OCI-LY1 (cell line): ENCODE measurements around the gene NHLH2.

Experiments used
- H2AFZ ChIP-seq: fragments of 200-600 bp; sonication (generic), shearing (Covaris generic); 2 replicates; pipeline ENCODE4 v1.6.0; 2014; ENCODE audit warnings: antibody characterized with exemption, mild to moderate bottlenecking, low read length
- H3F3A ChIP-seq: fragments of 200-600 bp; sonication (generic), shearing (Covaris generic); 2 replicates; pipeline ENCODE4 v1.6.0; 2014; ENCODE audit warnings: mild to moderate bottlenecking, antibody characterized with exemption, low read length, moderate library complexity; ENCODE audit not compliant: insufficient read depth
- H3K27ac ChIP-seq: fragments of 200-600 bp; sonication (generic); 2 replicates; pipeline ENCODE4 v1.5.1; 2014; ENCODE audit warnings: low read length, mixed run types, mild to moderate bottlenecking, low read depth; ENCODE audit not compliant: poor library complexity, severe bottlenecking
- H3K27me3 ChIP-seq: fragments of 200-600 bp; sonication (generic); 2 replicates; pipeline ENCODE4 v1.6.0; 2014; ENCODE audit warnings: antibody characterized with exemption, mild to moderate bottlenecking, low read length, moderate library complexity; ENCODE audit not compliant: insufficient read depth
- H3K36me3 ChIP-seq: fragments of 200-600 bp; sonication (generic); 2 replicates; pipeline ENCODE4 v1.6.1; 2014; ENCODE audit warnings: mild to moderate bottlenecking, antibody characterized with exemption, low read length, moderate library complexity, mixed read lengths; ENCODE audit not compliant: insufficient read depth
- H3K4me1 ChIP-seq: fragments of 200-600 bp; sonication (generic); 2 replicates; pipeline ENCODE4 v1.5.1; 2014; ENCODE audit warnings: mild to moderate bottlenecking, low read length, moderate library complexity; ENCODE audit not compliant: insufficient read depth, severe bottlenecking
- H3K4me2 ChIP-seq: fragments of 200-600 bp; sonication (generic), shearing (Covaris generic); 2 replicates; pipeline ENCODE4 v1.6.1; 2014; ENCODE audit warnings: low read length
- H3K4me3 ChIP-seq: fragments of 200-600 bp; sonication (generic); 2 replicates; pipeline ENCODE4 v1.5.1; 2014; ENCODE audit warnings: low read length, low read depth, mild to moderate bottlenecking, mixed read lengths; ENCODE audit not compliant: poor library complexity, severe bottlenecking
- H3K79me2 ChIP-seq: fragments of 200-600 bp; shearing (Covaris generic); 2 replicates; pipeline ENCODE4 v1.6.1; 2016; ENCODE audit warnings: mixed run types, low read length, mixed read lengths; ENCODE audit not compliant: insufficient read depth
- H3K9ac ChIP-seq: fragments of 200-600 bp; sonication (generic), shearing (Covaris generic); 2 replicates; pipeline ENCODE4 v1.6.1; 2014; ENCODE audit warnings: mild to moderate bottlenecking, low read length, mixed read lengths
- H3K9me2 ChIP-seq: fragments of 200-600 bp; sonication (generic), shearing (Covaris generic); 2 replicates; pipeline ENCODE4 v1.6.1; 2014; ENCODE audit warnings: low read depth, mild to moderate bottlenecking, low read length, mixed read lengths
- H3K9me3 ChIP-seq: fragments of 200-600 bp; shearing (Covaris generic); 2 replicates; pipeline ENCODE4 v1.6.1; 2014; ENCODE audit warnings: low read length, mixed read lengths
- H4K20me1 ChIP-seq: fragments of 200-600 bp; sonication (generic), shearing (Covaris generic); 2 replicates; pipeline ENCODE4 v1.6.0; 2016; ENCODE audit warnings: mild to moderate bottlenecking, low read length; ENCODE audit not compliant: insufficient read depth
- EZH2 ChIP-seq: fragments of 200-600 bp; sonication (generic), shearing (Covaris generic); IDR thresholded peaks from 2 replicates; pipeline ENCODE4 v1.8.0; 2017; ENCODE audit warnings: borderline replicate concordance, mixed run types, mild to moderate bottlenecking, antibody characterized with exemption, low read length, moderate library complexity, mixed read lengths
- TF ChIP-seq, protein P1 (sequence below): fragments of 200-600 bp; sonication (generic), shearing (Covaris generic); IDR thresholded peaks from 2 replicates; pipeline ENCODE4 v1.5.1; 2017; ENCODE audit warnings: mild to moderate bottlenecking, antibody characterized with exemption, low read length, moderate library complexity, mixed read lengths

The NHLH2 gene

DNA sequence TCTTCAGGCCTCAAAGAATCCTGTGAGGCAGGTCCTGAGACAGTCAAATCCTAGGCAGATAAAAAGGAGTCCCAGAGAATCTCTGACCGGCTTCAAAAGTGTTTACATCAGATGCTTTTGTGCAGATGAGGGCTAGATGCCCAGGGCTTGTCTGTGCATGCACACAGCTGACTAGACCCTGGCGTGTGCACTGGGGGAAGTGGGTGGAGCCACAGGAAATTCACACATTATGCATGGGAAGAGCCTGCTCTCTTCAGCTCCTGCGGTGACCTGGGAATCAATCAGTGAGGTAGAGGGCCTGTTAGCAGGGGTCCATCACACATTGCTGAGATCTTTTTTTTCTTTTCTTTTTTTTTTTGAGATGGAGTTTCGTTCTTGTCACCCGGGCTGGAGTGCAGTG is 36.6 kb upstream of the NHLH2 start:
- H2AFZ ChIP-seq: no peak overlapping the region

DNA sequence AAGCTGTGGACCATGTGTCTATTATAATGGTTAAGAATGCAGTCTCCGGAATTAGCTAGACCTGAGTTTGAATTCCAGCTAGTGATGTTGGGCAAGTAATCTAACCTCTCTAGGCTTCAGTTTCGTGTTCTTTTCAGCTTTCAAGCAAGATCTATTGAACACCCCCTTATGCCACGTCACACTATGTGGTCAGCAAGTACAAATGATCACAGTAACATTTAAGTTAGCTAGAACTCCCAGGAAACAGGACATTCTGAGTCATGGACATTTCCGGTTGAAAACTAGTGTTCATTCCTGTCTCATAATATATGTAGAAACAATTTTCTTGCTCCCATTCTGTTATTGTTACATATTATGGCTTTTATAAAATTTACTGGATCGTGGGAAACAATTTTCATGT is 34.0 kb upstream of the NHLH2 start:
- TF ChIP-seq, protein P1, sequence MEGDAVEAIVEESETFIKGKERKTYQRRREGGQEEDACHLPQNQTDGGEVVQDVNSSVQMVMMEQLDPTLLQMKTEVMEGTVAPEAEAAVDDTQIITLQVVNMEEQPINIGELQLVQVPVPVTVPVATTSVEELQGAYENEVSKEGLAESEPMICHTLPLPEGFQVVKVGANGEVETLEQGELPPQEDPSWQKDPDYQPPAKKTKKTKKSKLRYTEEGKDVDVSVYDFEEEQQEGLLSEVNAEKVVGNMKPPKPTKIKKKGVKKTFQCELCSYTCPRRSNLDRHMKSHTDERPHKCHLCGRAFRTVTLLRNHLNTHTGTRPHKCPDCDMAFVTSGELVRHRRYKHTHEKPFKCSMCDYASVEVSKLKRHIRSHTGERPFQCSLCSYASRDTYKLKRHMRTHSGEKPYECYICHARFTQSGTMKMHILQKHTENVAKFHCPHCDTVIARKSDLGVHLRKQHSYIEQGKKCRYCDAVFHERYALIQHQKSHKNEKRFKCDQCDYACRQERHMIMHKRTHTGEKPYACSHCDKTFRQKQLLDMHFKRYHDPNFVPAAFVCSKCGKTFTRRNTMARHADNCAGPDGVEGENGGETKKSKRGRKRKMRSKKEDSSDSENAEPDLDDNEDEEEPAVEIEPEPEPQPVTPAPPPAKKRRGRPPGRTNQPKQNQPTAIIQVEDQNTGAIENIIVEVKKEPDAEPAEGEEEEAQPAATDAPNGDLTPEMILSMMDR: no peak
- no peak for TF ChIP-seq EZH2
- Histone ChIP-seq H3K4me2 (no peak overlapping the region), H3K27me3 (no peaks in the 10 kb centered on the region), H3K36me3 (no peaks in the 10 kb centered on the region), H3K9me3 (no peaks in the 10 kb centered on the region), H2AFZ (no peak overlapping the region), H3K4me1 (no peaks in the 10 kb centered on the region), H3K9me2 (no peaks in the 10 kb centered on the region), H3F3A (no peaks in the 10 kb centered on the region), H4K20me1 (no peaks in the 10 kb centered on the region), H3K79me2 (no peaks in the 10 kb centered on the region), H3K9ac (no peak overlapping the region), H3K4me3 (no peak overlapping the region), H3K27ac (no peak overlapping the region)

More for the DNA sequence above, 36.6 kb upstream of the NHLH2 start:
- no peaks in the 10 kb centered on the region for H3K36me3 ChIP-seq
- no peaks in the 10 kb centered on the region for H3K9me3 ChIP-seq
- no peak overlapping the region for H3K27ac ChIP-seq
- H3K9ac ChIP-seq: no peak overlapping the region
- TF ChIP-seq EZH2: no peak
- TF ChIP-seq, protein P1: no peak
- no peak overlapping the region for H3K4me3 ChIP-seq
- no peaks in the 10 kb centered on the region for H4K20me1 ChIP-seq
- no peaks in the 10 kb centered on the region for H3K9me2 ChIP-seq
- no peaks in the 10 kb centered on the region for H3F3A ChIP-seq
- no peaks in the 10 kb centered on the region for H3K4me1 ChIP-seq
- no peaks in the 10 kb centered on the region for H3K79me2 ChIP-seq
- no peaks in the 10 kb centered on the region for H3K27me3 ChIP-seq
- H3K4me2 ChIP-seq: no peak overlapping the region

DNA sequence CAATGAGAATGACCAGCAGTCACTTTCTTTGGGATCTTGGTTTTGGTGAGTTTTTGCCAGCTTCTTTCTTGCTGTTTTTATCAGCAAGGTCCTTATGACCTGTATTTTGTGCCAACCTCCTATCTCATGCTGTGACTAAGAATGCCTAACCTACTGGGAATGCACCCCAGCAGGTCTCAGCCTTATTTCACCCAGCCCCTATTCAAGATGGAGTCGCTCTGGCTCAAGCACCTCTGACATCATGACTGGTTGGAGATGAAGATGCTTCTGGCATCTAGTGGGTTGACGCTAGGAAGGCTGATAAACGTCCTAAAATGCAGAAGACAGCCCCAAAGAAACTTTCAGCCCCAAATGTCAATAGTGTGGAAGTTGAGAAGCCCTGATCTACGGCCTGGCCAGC is 33.6 kb upstream of the NHLH2 start:
- H3K4me2 ChIP-seq: no peak overlapping the region
- H3K9ac ChIP-seq: no peak overlapping the region
- no peaks in the 10 kb centered on the region for H3K79me2 ChIP-seq
- H3K27ac ChIP-seq: no peak overlapping the region
- H3K36me3 ChIP-seq: no peaks in the 10 kb centered on the region
- no peak overlapping the region for H3K4me3 ChIP-seq
- no peak overlapping the region for H2AFZ ChIP-seq
- H3K27me3 ChIP-seq: no peaks in the 10 kb centered on the region
- H3F3A ChIP-seq: no peaks in the 10 kb centered on the region
- no peaks in the 10 kb centered on the region for H3K9me3 ChIP-seq
- H4K20me1 ChIP-seq: no peaks in the 10 kb centered on the region
- TF ChIP-seq EZH2: no peak
- TF ChIP-seq, protein P1: no peak
- H3K9me2 ChIP-seq: no peaks in the 10 kb centered on the region
- H3K4me1 ChIP-seq: no peaks in the 10 kb centered on the region
